Stimulated activated CD8-positive, alpha-beta memory T cell treated with anti-CD3 and anti-CD28 coated beads, Interleukin-7, amount 100 ng/mL, for 24 hours (primary cell): ENCODE data around the gene INF2.

ENCODE experiments used
- DNase-seq: peaks from one replicate; pipeline ENCODE4 v3.0.0-alpha.2; 2020; ENCODE audit warnings: low read depth

The INF2 gene

GRCh38 chr14:104703269-104703668, 13.9 kb downstream of the INF2 start:
- DNase-seq = no peak

GRCh38 chr14:104704252-104704651, 14.8 kb downstream of the INF2 start:
- DNase-seq = no peak

GRCh38 chr14:104705340-104706047, 16.1 kb downstream of the INF2 start:
- no peak for DNase-seq

GRCh38 chr14:104706733-104707607, 17.6 kb downstream of the INF2 start:
- DNase-seq = no peak

GRCh38 chr14:104707608-104708595, 18.5 kb downstream of the INF2 start:
- no peak for DNase-seq

- DNase-seq = peak; percentile 58
Measured at GRCh38 chr14:104708606-104709268, 19.3 kb downstream of the INF2 start.

GRCh38 chr14:104709387-104710039, 20.1 kb downstream of the INF2 start:
- DNase-seq = no peak

- DNase-seq = no peak
Measured at GRCh38 chr14:104710071-104710735, 20.8 kb downstream of the INF2 start.

- no peak for DNase-seq
Measured at GRCh38 chr14:104712881-104713734, 23.7 kb downstream of the INF2 start.

- no peak for DNase-seq
Measured at GRCh38 chr14:104714066-104714465, 24.6 kb downstream of the INF2 start.

GRCh38 chr14:104714681-104715080, 25.3 kb downstream of the INF2 start:
- DNase-seq = no peak

GRCh38 chr14:104715416-104715815, 26.0 kb downstream of the INF2 start:
- no peak for DNase-seq

GRCh38 chr14:104715871-104716270, 26.5 kb downstream of the INF2 start:
- no peak for DNase-seq

GRCh38 chr14:104717137-104717536, 27.7 kb downstream of the INF2 start:
- no peak for DNase-seq

GRCh38 chr14:104717646-104718045, 28.2 kb downstream of the INF2 start:
- DNase-seq = no peak

- no peak for DNase-seq
Measured at GRCh38 chr14:104718147-104718546, 28.7 kb downstream of the INF2 start.

- DNase-seq = no peak
Measured at GRCh38 chr14:104718871-104719270, 29.5 kb downstream of the INF2 start.

- no peak for DNase-seq
Measured at GRCh38 chr14:104719343-104719742, 29.9 kb downstream of the INF2 start.
